GM18517 (cell line): ENCODE results near the gene DNAJC27.
A peak's percentile ranks its signal among the peaks of the same experiment; 100 is the strongest.
"Not testable (repeated sequence)": the region's sequence is repeated elsewhere in the genome, so short reads cannot be mapped to it uniquely, and the experiment has no call there.

Experiments
- ATAC-seq: cut with Tn5 transposase; IDR thresholded peaks from one replicate; pipeline ENCODE4 v1.9.1; 2021; ENCODE audit warnings: mild to moderate bottlenecking, moderate library complexity; ENCODE audit not compliant: unreplicated experiment

DNAJC27 gene

GRCh38 chr2:24971536-24972314 is at the start of gene DNAJC27:
Gene DNAJC27 (minus strand): TSS chr2:24971955. CDS start chr2:24971904, 51 bp downstream.
- peak; percentile 92 for ATAC-seq

GRCh38 chr2:25018681-25019080 is 46.9 kb upstream of the DNAJC27 start:
- ATAC-seq: no peak

GRCh38 chr2:25014631-25015030 is 42.9 kb upstream of the DNAJC27 start:
- ATAC-seq: no peak

- not testable (repeated sequence) for ATAC-seq
These were observed 39.6 kb upstream of the DNAJC27 start for GRCh38 chr2:25011342-25011741.

- no peak for ATAC-seq
These were observed 38.2 kb upstream of the DNAJC27 start for GRCh38 chr2:25009954-25010353.

- ATAC-seq: no peak
These were observed 30.3 kb upstream of the DNAJC27 start for GRCh38 chr2:25002066-25002465.

- ATAC-seq: no peak
These were observed 29.5 kb upstream of the DNAJC27 start for GRCh38 chr2:25001325-25001637.

GRCh38 chr2:25000503-25001324 is 29.0 kb upstream of the DNAJC27 start:
- ATAC-seq: no peak

GRCh38 chr2:25000036-25000435 is 28.3 kb upstream of the DNAJC27 start:
- no peak for ATAC-seq

GRCh38 chr2:24999097-24999496 is 27.3 kb upstream of the DNAJC27 start:
- not testable (repeated sequence) for ATAC-seq

- ATAC-seq: no peak
These were observed 22.5 kb upstream of the DNAJC27 start for GRCh38 chr2:24994146-24994724.

GRCh38 chr2:24993406-24994145 is 21.8 kb upstream of the DNAJC27 start:
- no peak for ATAC-seq

- no peak for ATAC-seq
These were observed 14.6 kb upstream of the DNAJC27 start for GRCh38 chr2:24986372-24986771.

- ATAC-seq: no peak
These were observed 13.8 kb upstream of the DNAJC27 start for GRCh38 chr2:24985511-24985910.

GRCh38 chr2:24984912-24985311 is 13.2 kb upstream of the DNAJC27 start:
- no peak for ATAC-seq

GRCh38 chr2:24981411-24982136 is 9.8 kb upstream of the DNAJC27 start:
- no peak for ATAC-seq

- no peak for ATAC-seq
These were observed 6.9 kb upstream of the DNAJC27 start for GRCh38 chr2:24978661-24979060.

- no peak for ATAC-seq
These were observed 5.9 kb upstream of the DNAJC27 start for GRCh38 chr2:24977631-24978030.

- no peak for ATAC-seq
These were observed 2.1 kb upstream of the DNAJC27 start for GRCh38 chr2:24973812-24974211.

- no peak for ATAC-seq
These were observed 683 bp upstream of the DNAJC27 start for GRCh38 chr2:24972315-24972961.
